Erythroblast (primary cell): Measurements from ENCODE around the gene PPP2R2C.

ENCODE experiments used
- GATA1 ChIP-seq: IDR thresholded peaks from 2 replicates; pipeline ENCODE4 v1.6.1; 2011; ENCODE audit warnings: low read depth, mild to moderate bottlenecking, control low read depth, low read length, moderate library complexity
- POLR2A ChIP-seq: IDR thresholded peaks from 2 replicates; pipeline ENCODE4 v1.6.1; 2011; ENCODE audit warnings: mild to moderate bottlenecking, low read length

DNA sequence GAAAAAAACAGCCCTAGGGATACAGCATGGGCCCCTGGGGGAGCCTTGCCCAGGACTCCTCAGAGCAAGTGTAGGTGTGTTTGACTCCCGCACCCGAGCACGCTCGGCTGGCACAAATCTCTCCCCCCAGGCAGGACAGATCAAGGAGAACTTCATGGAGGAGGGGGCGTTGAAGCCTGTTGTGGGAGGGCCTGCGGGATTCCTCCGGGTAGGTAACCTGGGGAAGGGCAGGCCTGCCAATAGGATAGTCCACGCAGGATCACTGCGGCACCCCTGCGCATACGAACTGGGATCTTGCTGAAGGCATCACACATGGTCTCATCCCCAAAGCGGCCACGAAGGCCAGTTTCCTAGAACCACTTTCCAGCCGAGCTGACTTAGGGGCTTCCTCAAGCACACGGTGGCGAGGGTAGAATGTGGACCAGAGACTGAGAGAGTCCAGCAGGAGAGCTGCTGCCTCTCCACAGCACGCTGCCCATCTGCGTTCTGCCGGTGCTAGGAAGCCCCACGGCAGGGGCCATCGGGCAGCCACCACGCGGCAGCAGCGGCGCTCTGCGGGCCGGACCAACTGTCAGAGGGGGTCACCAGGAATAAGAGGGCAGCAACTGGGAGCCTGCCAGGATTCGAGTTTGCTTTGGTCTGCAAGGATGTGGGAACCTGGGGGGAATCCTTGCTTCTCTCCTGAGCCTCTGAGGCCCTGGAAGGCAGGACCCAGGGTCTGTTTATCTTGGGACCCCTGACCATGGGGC is 145.9 kb downstream of the PPP2R2C start:
- no peak for TF ChIP-seq POLR2A
- TF ChIP-seq GATA1: no peak
